HepG2 (cell line): Measurements from ENCODE around the gene TSGA10IP. TPM values are rescaled to one million over a fixed set of nuclear protein-coding genes. Genes with fewer than 3 reads are reported as not detected.

Source experiments
- ARID5B ChIP-seq: IDR thresholded peaks from 2 replicates; pipeline ENCODE4 v1.4.0; 2020; ENCODE audit warnings: mild to moderate bottlenecking, missing genetic modification reagents
- GATAD1 ChIP-seq: IDR thresholded peaks from 2 replicates; pipeline ENCODE4 v1.6.1; 2016; ENCODE audit warnings: missing genetic modification reagents, missing compliant biosample characterization
- HNF4A ChIP-seq: sonication (generic); formaldehyde crosslinking; IDR thresholded peaks from 2 replicates; pipeline ENCODE4 v1.4.0; 2020; ENCODE audit warnings: missing genetic modification reagents
- KDM3A ChIP-seq: IDR thresholded peaks from 2 replicates; pipeline ENCODE4 v1.6.1; 2018; ENCODE audit warnings: low read depth, missing compliant biosample characterization
- KLF6 ChIP-seq: IDR thresholded peaks from 2 replicates; pipeline ENCODE4 v1.8.0; 2016; ENCODE audit warnings: missing biosample characterization, missing genetic modification reagents
- MED13 ChIP-seq: sonication (generic); formaldehyde crosslinking; IDR thresholded peaks from 2 replicates; pipeline ENCODE4 v1.5.0; 2020; ENCODE audit warnings: missing genetic modification reagents
- MIER2 ChIP-seq: IDR thresholded peaks from 2 replicates; pipeline ENCODE4 v1.6.1; 2016; ENCODE audit warnings: missing biosample characterization, missing genetic modification reagents
- MXI1 ChIP-seq: IDR thresholded peaks from 3 replicates; pipeline ENCODE4 v1.6.1; 2012; ENCODE audit warnings: low read depth, low read length, inconsistent platforms, borderline replicate concordance
- NFATC3 ChIP-seq: sonication (generic); formaldehyde crosslinking; IDR thresholded peaks from 2 replicates; pipeline ENCODE4 v1.5.1; 2020; ENCODE audit warnings: mild to moderate bottlenecking, missing genetic modification reagents
- POLR2AphosphoS2 ChIP-seq: IDR thresholded peaks from 2 replicates; pipeline ENCODE4 v1.6.1; 2011; ENCODE audit warnings: low read depth, low read length, improper control_type of control experiment
- SIN3B ChIP-seq: fragments of 150-350 bp; IDR thresholded peaks from 2 replicates; pipeline ENCODE4 v1.6.1; 2014; ENCODE audit warnings: low read length
- SMARCC2 ChIP-seq: fragments of 450-650 bp; IDR thresholded peaks from 2 replicates; pipeline ENCODE4 v1.6.1; 2017; ENCODE audit warnings: antibody characterized with exemption, mild to moderate bottlenecking
- SMYD3 ChIP-seq: sonication (generic); formaldehyde crosslinking; IDR thresholded peaks from 2 replicates; pipeline ENCODE4 v1.8.1; 2023; ENCODE audit warnings: mild to moderate bottlenecking, missing genetic modification reagents
- ZNF124 ChIP-seq: sonication (generic); formaldehyde crosslinking; IDR thresholded peaks from 2 replicates; pipeline ENCODE4 v1.4.0; 2020; ENCODE audit warnings: missing genetic modification reagents
- ZNF274 ChIP-seq: sonication (generic); formaldehyde crosslinking; IDR thresholded peaks from 2 replicates; pipeline ENCODE4 v1.5.1; 2020; ENCODE audit warnings: mild to moderate bottlenecking, missing genetic modification reagents
- ZNF468 ChIP-seq: sonication (generic); formaldehyde crosslinking; IDR thresholded peaks from 2 replicates; pipeline ENCODE4 v1.8.0; 2022; ENCODE audit warnings: mild to moderate bottlenecking, moderate library complexity, missing genetic modification reagents
- ZNF713 ChIP-seq: sonication (generic); formaldehyde crosslinking; IDR thresholded peaks from 2 replicates; pipeline ENCODE4 v1.4.0; 2020; ENCODE audit warnings: mild to moderate bottlenecking, missing genetic modification reagents
- polyA plus RNA-seq, 8 experiments: library from polyadenylated mRNA; depleted of rRNA in 3 of 8; stranded (reverse) in 7 of 8; unstranded in 1 of 8; fragments of >200 nt; fragmentation: Illumina TruSeq in 4 of 8; extraction: Trizol in 4 of 8; gene quantifications; 2 replicates each; pipeline versions ENCODE4 v1.2.1 to v1.2.3, GENCODE V29; 2011 to 2016; ENCODE audit warnings: low read depth in 4 of 8, missing spikeins in 1 of 8, mixed read lengths in 1 of 8; ENCODE audit not compliant: insufficient read depth in 1 of 8
- total RNA-seq, 5 experiments: library from RNA; depleted of rRNA; stranded (reverse); fragments of >200 nt; fragmentation: Illumina TruSeq; extraction: Trizol; gene quantifications; 2 replicates each; pipeline ENCODE4 v1.2.3, GENCODE V29; 2016; ENCODE audit warnings: low read depth in 1 of 5
- TF ChIP-seq, protein P1 (sequence below): sonication (generic); formaldehyde crosslinking; IDR thresholded peaks from 2 replicates; pipeline ENCODE4 v1.5.1; 2020; ENCODE audit warnings: mild to moderate bottlenecking, missing genetic modification reagents
- TF ChIP-seq, protein P2 (sequence below): sonication (generic); formaldehyde crosslinking; IDR thresholded peaks from 2 replicates; pipeline ENCODE4 v1.5.1; 2020; ENCODE audit warnings: missing genetic modification reagents, mild to moderate bottlenecking, borderline replicate concordance
- TF ChIP-seq, protein P3 (sequence below): sonication (generic); formaldehyde crosslinking; IDR thresholded peaks from 2 replicates; pipeline ENCODE4 v1.4.0; 2020; ENCODE audit warnings: missing genetic modification reagents

Gene TSGA10IP
- total and polyA plus RNA-seq, 2 of the 13 experiments (the other 11 are each of a cell fraction or from before 2014, with no cell fraction given), result not detected

GRCh38 chr11:66001942-66002647 lies 56.8 kb downstream of the TSGA10IP start, which contains the start of the genes BANF1 and EIF1AD (continued):
- TF ChIP-seq, protein P1, sequence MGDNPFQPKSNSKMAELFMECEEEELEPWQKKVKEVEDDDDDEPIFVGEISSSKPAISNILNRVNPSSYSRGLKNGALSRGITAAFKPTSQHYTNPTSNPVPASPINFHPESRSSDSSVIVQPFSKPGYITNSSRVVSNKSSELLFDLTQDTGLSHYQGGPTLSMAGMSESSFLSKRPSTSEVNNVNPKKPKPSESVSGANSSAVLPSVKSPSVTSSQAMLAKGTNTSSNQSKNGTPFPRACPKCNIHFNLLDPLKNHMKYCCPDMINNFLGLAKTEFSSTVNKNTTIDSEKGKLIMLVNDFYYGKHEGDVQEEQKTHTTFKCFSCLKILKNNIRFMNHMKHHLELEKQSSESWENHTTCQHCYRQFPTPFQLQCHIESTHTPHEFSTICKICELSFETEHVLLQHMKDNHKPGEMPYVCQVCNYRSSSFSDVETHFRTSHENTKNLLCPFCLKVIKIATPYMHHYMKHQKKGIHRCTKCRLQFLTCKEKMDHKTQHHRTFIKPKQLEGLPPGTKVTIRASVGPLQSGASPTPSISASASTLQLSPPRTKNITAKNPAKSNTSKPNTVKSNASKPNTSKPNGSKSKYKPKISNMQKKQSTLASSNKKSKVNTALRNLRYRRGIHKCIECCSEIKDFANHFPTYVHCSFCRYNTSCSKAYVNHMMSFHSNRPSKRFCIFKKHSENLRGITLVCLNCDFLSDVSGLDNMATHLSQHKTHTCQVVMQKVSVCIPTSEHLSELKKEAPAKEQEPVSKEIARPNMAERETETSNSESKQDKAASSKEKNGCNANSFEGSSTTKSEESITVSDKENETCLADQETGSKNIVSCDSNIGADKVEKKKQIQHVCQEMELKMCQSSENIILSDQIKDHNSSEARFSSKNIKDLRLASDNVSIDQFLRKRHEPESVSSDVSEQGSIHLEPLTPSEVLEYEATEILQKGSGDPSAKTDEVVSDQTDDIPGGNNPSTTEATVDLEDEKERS (CRISPR knock-in tag), result peak; percentile 77
- TF ChIP-seq, protein P2, sequence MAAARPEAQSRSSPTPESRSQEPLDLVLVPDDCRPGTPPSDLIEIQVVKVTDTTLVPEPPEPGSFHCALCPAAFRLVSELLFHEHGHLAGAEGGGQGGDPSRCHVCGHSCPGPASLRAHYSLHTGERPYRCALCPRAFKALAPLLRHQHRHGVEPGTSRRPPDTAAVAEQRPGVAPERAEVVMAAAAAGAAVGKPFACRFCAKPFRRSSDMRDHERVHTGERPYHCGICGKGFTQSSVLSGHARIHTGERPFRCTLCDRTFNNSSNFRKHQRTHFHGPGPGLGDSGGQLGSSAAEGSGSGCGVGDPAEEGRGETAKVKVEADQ (CRISPR knock-in tag), result no peak
- peak; percentile 94 for TF ChIP-seq ZNF124 (CRISPR knock-in tag)
- no peak for TF ChIP-seq ZNF468 (CRISPR knock-in tag)
- peak; percentile 95 for TF ChIP-seq SIN3B
- peak; percentile 92 for TF ChIP-seq KLF6 (CRISPR knock-in tag)
- TF ChIP-seq, protein P3, sequence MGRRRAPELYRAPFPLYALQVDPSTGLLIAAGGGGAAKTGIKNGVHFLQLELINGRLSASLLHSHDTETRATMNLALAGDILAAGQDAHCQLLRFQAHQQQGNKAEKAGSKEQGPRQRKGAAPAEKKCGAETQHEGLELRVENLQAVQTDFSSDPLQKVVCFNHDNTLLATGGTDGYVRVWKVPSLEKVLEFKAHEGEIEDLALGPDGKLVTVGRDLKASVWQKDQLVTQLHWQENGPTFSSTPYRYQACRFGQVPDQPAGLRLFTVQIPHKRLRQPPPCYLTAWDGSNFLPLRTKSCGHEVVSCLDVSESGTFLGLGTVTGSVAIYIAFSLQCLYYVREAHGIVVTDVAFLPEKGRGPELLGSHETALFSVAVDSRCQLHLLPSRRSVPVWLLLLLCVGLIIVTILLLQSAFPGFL (CRISPR knock-in tag), result no peak
- TF ChIP-seq NFATC3, result peak; percentile 79; the same call in 1 of the 2 replicates
- TF ChIP-seq KDM3A (CRISPR knock-in tag), result peak; percentile 95
- TF ChIP-seq MIER2 (CRISPR knock-in tag), result peak; percentile 72; the same call in 1 of the 2 replicates
- no peak for TF ChIP-seq ZNF713 (CRISPR knock-in tag)
- peak; percentile 35; the same call in 1 of the 2 replicates for TF ChIP-seq HNF4A (CRISPR knock-in tag)
- no peak for TF ChIP-seq SMYD3
- TF ChIP-seq GATAD1 (CRISPR knock-in tag), result peak; percentile 100
- TF ChIP-seq SMARCC2, result no peak
- peak; percentile 84; the same call in 1 of the 2 replicates for TF ChIP-seq ZNF274 (CRISPR knock-in tag)
- peak; percentile 68; the same call in 1 of the 3 replicates for TF ChIP-seq MXI1
- TF ChIP-seq MED13, result no peak
- TF ChIP-seq POLR2AphosphoS2, result no peak
- TF ChIP-seq ARID5B (CRISPR knock-in tag), result peak; percentile 67
